Activated CD4-positive, alpha-beta memory T cell treated with anti-CD3 and anti-CD28 coated beads for 36 hours (primary cell): ENCODE measurements around the gene COPZ1. TPM values are rescaled to one million over a fixed set of nuclear protein-coding genes. Genes with fewer than 3 reads are reported as not detected.

Experiments
- CTCF ChIA-PET: fragments of 350-600 bp; sonication (Branson Sonifier 250); formaldehyde crosslinking; loops from one replicate; lab custom pipeline; 2021; ENCODE audit warnings: antibody characterized with exemption, inconsistent platforms; lab: Charles Lee
- POLR2A ChIA-PET: fragments of 350-600 bp; sonication (Branson Sonifier 250); formaldehyde crosslinking; loops from one replicate; lab custom pipeline; 2021; ENCODE audit warnings: antibody characterized with exemption; lab: Charles Lee
- DNase-seq: peaks from one replicate; pipeline ENCODE4 v3.0.0-alpha.2; 2020
- H3K27ac Mint-ChIP-seq: one replicate; pipeline ENCODE4 v1.8.0; 2021; ENCODE audit warnings: mixed read lengths
- H3K27me3 Mint-ChIP-seq: one replicate; pipeline ENCODE4 v1.8.0; 2021; ENCODE audit warnings: mixed read lengths
- H3K36me3 Mint-ChIP-seq: one replicate; pipeline ENCODE4 v1.8.0; 2021; ENCODE audit warnings: mixed read lengths
- H3K4me1 Mint-ChIP-seq: one replicate; pipeline ENCODE4 v1.8.0; 2021; ENCODE audit warnings: low read depth, mixed read lengths
- H3K4me3 Mint-ChIP-seq: one replicate; pipeline ENCODE4 v1.8.0; 2021; ENCODE audit warnings: mild to moderate bottlenecking, mixed read lengths
- H3K9me3 Mint-ChIP-seq: one replicate; pipeline ENCODE4 v1.8.0; 2021; ENCODE audit warnings: mixed read lengths
- intact Hi-C: fragments of 100-400 bp; cut with micrococcal nuclease; formaldehyde crosslinking; loops from one replicate; pipeline ENCODE4 v1.15.1; 2023
- total RNA-seq, 2 experiments: library from RNA; stranded (reverse); gene quantifications; one replicate each; pipeline ENCODE4 v1.2.3, GENCODE V29; 2021

The COPZ1 gene
- total RNA-seq, 2 experiments from 2014 or later, result 99.0 to 110 TPM

GRCh38 chr12:54385251-54385914, 60.5 kb downstream of the COPZ1 start:
- Mint-ChIP-seq H3K9me3 (no peaks in the 10 kb centered on the region), H3K4me1 (peaks cover 10% of the 10 kb centered on the region), H3K36me3 (no peaks in the 10 kb centered on the region), H3K4me3 (no peak overlapping the region), H3K27ac (no peak overlapping the region), H3K27me3 (no peaks in the 10 kb centered on the region)
- no peak for DNase-seq
- ChIA-PET POLR2A (interaction anchor here (0.6 kb wide), 1 partner anchor 53 kb away, joined by 4 read pairs; no protein-coding TSS in a partner anchor), CTCF (interaction anchor here (0.8 to 1.6 kb wide), 6 partner anchors 8 to 170 kb away, joined by 3 to 8 read pairs (median 4); no protein-coding TSS in a partner anchor)
- intact Hi-C loops, result no loop called here

- ChIA-PET CTCF (interaction anchor here (0.6 to 2.5 kb wide), 5 partner anchors 13 to 171 kb away, joined by 3 to 27 read pairs (median 9); no protein-coding TSS in a partner anchor), POLR2A (no interaction called here)
- Mint-ChIP-seq H3K4me1 (peaks cover 11% of the 10 kb centered on the region), H3K4me3 (no peak overlapping the region), H3K27me3 (no peaks in the 10 kb centered on the region), H3K36me3 (no peaks in the 10 kb centered on the region), H3K9me3 (no peaks in the 10 kb centered on the region), H3K27ac (peak overlapping the region; percentile 13)
- no peak for DNase-seq
- intact Hi-C loops, result no loop called here
Observed at GRCh38 chr12:54386403-54387113, 61.6 kb downstream of the COPZ1 start.

- Mint-ChIP-seq H3K27me3 (no peaks in the 10 kb centered on the region), H3K27ac (peak overlapping the region; percentile 13), H3K9me3 (no peaks in the 10 kb centered on the region), H3K4me1 (peaks cover 15% of the 10 kb centered on the region), H3K36me3 (no peaks in the 10 kb centered on the region), H3K4me3 (no peak overlapping the region)
- no peak for DNase-seq
- ChIA-PET POLR2A (no interaction called here), CTCF (interaction anchor here (0.6 to 2.5 kb wide), 6 partner anchors 13 to 171 kb away, joined by 3 to 27 read pairs (median 6); no protein-coding TSS in a partner anchor)
- intact Hi-C loops, result no loop called here
Observed at GRCh38 chr12:54387114-54387467, 62.2 kb downstream of the COPZ1 start.

GRCh38 chr12:54388237-54389133, 63.6 kb downstream of the COPZ1 start:
- H3K27ac Mint-ChIP-seq, result no peak overlapping the region
- POLR2A ChIA-PET, result interaction anchor here (0.6 kb wide), 2 partner anchors 63 to 100 kb away, joined by 3 read pairs; no protein-coding TSS in a partner anchor

GRCh38 chr12:54389134-54389508, 64.2 kb downstream of the COPZ1 start:
- H3K9me3 Mint-ChIP-seq, result no peaks in the 10 kb centered on the region
- no peak overlapping the region for H3K27ac Mint-ChIP-seq
- ChIA-PET CTCF (interaction anchor here (2.5 kb wide), 1 partner anchor 11 kb away, joined by 9 read pairs; no protein-coding TSS in a partner anchor), POLR2A (no interaction called here)
- H3K36me3 Mint-ChIP-seq, result no peaks in the 10 kb centered on the region
- no peak overlapping the region for H3K4me3 Mint-ChIP-seq
- intact Hi-C loops, result no loop called here
- H3K4me1 Mint-ChIP-seq, result peaks cover 19% of the 10 kb centered on the region
- DNase-seq, result no peak
- no peaks in the 10 kb centered on the region for H3K27me3 Mint-ChIP-seq

More at GRCh38 chr12:54388237-54389133, 63.6 kb downstream of the COPZ1 start:
- no peaks in the 10 kb centered on the region for H3K9me3 Mint-ChIP-seq
- H3K4me3 Mint-ChIP-seq, result no peak overlapping the region
- intact Hi-C loops, result no loop called here
- CTCF ChIA-PET, result interaction anchor here (0.9 to 2.5 kb wide), 7 partner anchors 9 to 173 kb away, joined by 3 to 27 read pairs (median 4); no protein-coding TSS in a partner anchor
- H3K36me3 Mint-ChIP-seq, result no peaks in the 10 kb centered on the region
- DNase-seq, result no peak
- no peaks in the 10 kb centered on the region for H3K27me3 Mint-ChIP-seq
- H3K4me1 Mint-ChIP-seq, result peaks cover 14% of the 10 kb centered on the region

- H3K36me3 Mint-ChIP-seq, result peaks cover 4% of the 10 kb centered on the region
Observed at GRCh38 chr12:54389607-54390175, 64.8 kb downstream of the COPZ1 start.

GRCh38 chr12:54390176-54390667, 65.3 kb downstream of the COPZ1 start:
- POLR2A ChIA-PET, result no interaction called here
- intact Hi-C loops, result no loop called here
- CTCF ChIA-PET, result interaction anchor here (0.6 to 2.5 kb wide), 3 partner anchors 9 to 49 kb away, joined by 3 to 9 read pairs (median 5); no protein-coding TSS in a partner anchor

More at GRCh38 chr12:54389607-54390175, 64.8 kb downstream of the COPZ1 start:
- CTCF ChIA-PET, result interaction anchor here (1.4 to 2.5 kb wide), 2 partner anchors 10 to 15 kb away, joined by 5 to 9 read pairs; no protein-coding TSS in a partner anchor
- Mint-ChIP-seq H3K4me1 (peaks cover 25% of the 10 kb centered on the region), H3K9me3 (no peaks in the 10 kb centered on the region), H3K27ac (no peak overlapping the region), H3K27me3 (no peaks in the 10 kb centered on the region), H3K4me3 (no peak overlapping the region)
- POLR2A ChIA-PET, result no interaction called here
- intact Hi-C loops, result no loop called here
- DNase-seq, result no peak

GRCh38 chr12:54390668-54391551, 66.0 kb downstream of the COPZ1 start:
- intact Hi-C loops, result no loop called here
- CTCF ChIA-PET, result interaction anchor here (0.6 to 2.9 kb wide), 7 partner anchors 9 to 48 kb away, joined by 3 to 31 read pairs (median 5); no protein-coding TSS in a partner anchor
- POLR2A ChIA-PET, result interaction anchor here (1.1 kb wide), 1 partner anchor 9 kb away, joined by 3 read pairs; no protein-coding TSS in a partner anchor
- Mint-ChIP-seq H3K4me1 (peaks cover 26% of the 10 kb centered on the region), H3K9me3 (no peaks in the 10 kb centered on the region), H3K27me3 (no peaks in the 10 kb centered on the region), H3K4me3 (peak overlapping the region; percentile 64), H3K27ac (no peak overlapping the region), H3K36me3 (peaks cover 8% of the 10 kb centered on the region)
- peak; percentile 79 for DNase-seq

More at GRCh38 chr12:54390176-54390667, 65.3 kb downstream of the COPZ1 start:
- peaks cover 26% of the 10 kb centered on the region for H3K4me1 Mint-ChIP-seq
- no peaks in the 10 kb centered on the region for H3K9me3 Mint-ChIP-seq
- DNase-seq, result no peak
- H3K27me3 Mint-ChIP-seq, result no peaks in the 10 kb centered on the region
- H3K4me3 Mint-ChIP-seq, result no peak overlapping the region
- H3K27ac Mint-ChIP-seq, result no peak overlapping the region
- peaks cover 8% of the 10 kb centered on the region for H3K36me3 Mint-ChIP-seq

GRCh38 chr12:54392485-54393206, 67.7 kb downstream of the COPZ1 start:
- Mint-ChIP-seq H3K27ac (no peak overlapping the region), H3K4me3 (no peak overlapping the region), H3K36me3 (peaks cover 16% of the 10 kb centered on the region), H3K27me3 (no peaks in the 10 kb centered on the region), H3K4me1 (peaks cover 22% of the 10 kb centered on the region), H3K9me3 (no peaks in the 10 kb centered on the region)
- intact Hi-C loops, result no loop called here
- POLR2A ChIA-PET, result no interaction called here
- no peak for DNase-seq
- CTCF ChIA-PET, result interaction anchor here (1.2 to 2.9 kb wide), 13 partner anchors 8 to 402 kb away, joined by 3 to 31 read pairs (median 4); partner anchors contain the start of gene ZNF385A
